Camera-type eye (tissue), 1 donor: ENCODE results near the gene FADS6. TPM values are rescaled to one million over a fixed set of nuclear protein-coding genes. Genes with fewer than 3 reads are reported as not detected.

Experiments
- total RNA-seq: library from RNA; depleted of rRNA; stranded (reverse); fragments of >200 nt; gene quantifications from one replicate; pipeline ENCODE4 v1.2.3, GENCODE V29; 2014

Gene FADS6
- 0.27 TPM for total RNA-seq

GRCh38 chr17:74892974-74893911, at the start of gene FADS6:
Gene FADS6, minus strand, starts transcription at chr17:74893633. Its CDS starts 38 bp downstream, at chr17:74893595.

GRCh38 chr17:74935585-74936469, 42.4 kb upstream of the FADS6 start, which contains the start of gene OTOP3:
Gene OTOP3, plus strand, starts transcription at chr17:74935898. Its CDS starts 24 bp downstream, at chr17:74935922.

GRCh38 chr17:74924250-74924948, 31.0 kb upstream of the FADS6 start, which contains the start of gene OTOP2:
Gene OTOP2, plus strand, starts transcription at chr17:74924273. Its CDS starts 360 bp downstream, at chr17:74924633.

GRCh38 chr17:74922694-74923537, 29.5 kb upstream of the FADS6 start, which contains the start of gene USH1G:
Gene USH1G, minus strand, starts transcription at chr17:74923255. Its CDS starts 182 bp downstream, at chr17:74923073.

GRCh38 chr17:74872313-74873036, 21.0 kb downstream of the FADS6 start, which contains the start of gene FDXR:
Gene FDXR, minus strand, starts transcription at chr17:74872994. Its CDS starts 50 bp downstream, at chr17:74872944.

GRCh38 chr17:74859459-74860228, 33.8 kb downstream of the FADS6 start, which contains the start of gene GRIN2C:
Gene GRIN2C, minus strand, starts transcription at chr17:74859885. Its CDS starts 4,793 bp downstream, at chr17:74855092.

Other genes with a start within 250 kb of the FADS6 start
- 0.33 TPM for gene CD300LF, start 180.7 kb downstream of the FADS6 start, total RNA-seq
- 1.6 TPM for gene RAB37, start 156.4 kb downstream of the FADS6 start, total RNA-seq
- 21.2 TPM for gene NHERF1, start 145.0 kb downstream of the FADS6 start, total RNA-seq
- gene NAT9, start 117.3 kb downstream of the FADS6 start, total RNA-seq, result 43.5 TPM
- 7.1 TPM for gene GRIN2C, start 33.7 kb downstream of the FADS6 start, total RNA-seq
- gene FDXR, start 20.6 kb downstream of the FADS6 start, total RNA-seq, result 4.1 TPM
- 0.66 TPM for gene USH1G, start 29.6 kb upstream of the FADS6 start, total RNA-seq
- gene OTOP2, start 30.6 kb upstream of the FADS6 start, total RNA-seq, result not detected
- not detected for gene OTOP3, start 42.3 kb upstream of the FADS6 start, total RNA-seq
- 16.0 TPM for gene HID1, start 79.1 kb upstream of the FADS6 start, total RNA-seq
- 9.7 TPM for gene CDR2L, start 94.0 kb upstream of the FADS6 start, total RNA-seq
- gene MRPL58, start 119.0 kb upstream of the FADS6 start, total RNA-seq, result 25.1 TPM
- gene ATP5PD, start 153.3 kb upstream of the FADS6 start, total RNA-seq, result 148 TPM
- 24.2 TPM for gene KCTD2, start 153.6 kb upstream of the FADS6 start, total RNA-seq
- 8.0 TPM for gene SLC16A5, start 194.3 kb upstream of the FADS6 start, total RNA-seq
- gene ARMC7, start 216.3 kb upstream of the FADS6 start, total RNA-seq, result 4.1 TPM
- gene NT5C, start 238.1 kb upstream of the FADS6 start, total RNA-seq, result 59.9 TPM